ENCODE data around the gene HTRA3.
A peak's percentile ranks its signal among the peaks of the same experiment; 100 is the strongest.
"Not testable (repeated sequence)": the region's sequence is repeated elsewhere in the genome, so short reads cannot be mapped to it uniquely, and the experiment has no call there.

HTRA3 gene

DNA sequence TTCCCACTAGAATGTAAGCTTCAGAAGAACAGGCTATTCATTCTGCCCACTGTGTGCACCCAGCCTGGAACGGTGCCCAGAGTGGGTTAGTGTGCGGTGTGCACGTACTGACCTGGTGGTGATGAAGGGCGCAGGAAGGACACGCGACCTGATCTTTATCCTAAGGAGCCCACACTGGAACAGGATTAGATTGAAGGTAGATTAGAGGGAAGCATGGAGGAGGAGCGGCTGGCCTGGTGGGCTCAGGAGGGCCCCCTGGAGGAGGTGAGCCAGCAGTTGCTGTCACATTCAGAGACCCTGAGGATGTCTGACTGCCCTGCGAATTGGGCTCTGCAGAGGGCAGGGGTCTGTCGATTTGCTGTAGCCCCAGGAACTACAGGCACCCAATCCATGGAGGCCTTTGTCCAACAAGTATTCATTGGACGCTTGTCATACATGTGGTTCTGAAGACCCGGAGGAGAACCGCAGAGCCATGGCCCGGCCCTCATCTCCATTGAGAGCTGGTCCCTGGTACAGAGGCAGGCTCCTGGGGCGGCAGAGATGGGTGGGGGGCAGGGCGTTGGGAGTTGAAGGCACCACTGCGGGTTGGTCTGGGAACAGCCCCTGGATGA lies 73.2 kb downstream of the HTRA3 start:
- DNase-seq (ENCODE audit: low read depth, low spot score), result no peak

DNA sequence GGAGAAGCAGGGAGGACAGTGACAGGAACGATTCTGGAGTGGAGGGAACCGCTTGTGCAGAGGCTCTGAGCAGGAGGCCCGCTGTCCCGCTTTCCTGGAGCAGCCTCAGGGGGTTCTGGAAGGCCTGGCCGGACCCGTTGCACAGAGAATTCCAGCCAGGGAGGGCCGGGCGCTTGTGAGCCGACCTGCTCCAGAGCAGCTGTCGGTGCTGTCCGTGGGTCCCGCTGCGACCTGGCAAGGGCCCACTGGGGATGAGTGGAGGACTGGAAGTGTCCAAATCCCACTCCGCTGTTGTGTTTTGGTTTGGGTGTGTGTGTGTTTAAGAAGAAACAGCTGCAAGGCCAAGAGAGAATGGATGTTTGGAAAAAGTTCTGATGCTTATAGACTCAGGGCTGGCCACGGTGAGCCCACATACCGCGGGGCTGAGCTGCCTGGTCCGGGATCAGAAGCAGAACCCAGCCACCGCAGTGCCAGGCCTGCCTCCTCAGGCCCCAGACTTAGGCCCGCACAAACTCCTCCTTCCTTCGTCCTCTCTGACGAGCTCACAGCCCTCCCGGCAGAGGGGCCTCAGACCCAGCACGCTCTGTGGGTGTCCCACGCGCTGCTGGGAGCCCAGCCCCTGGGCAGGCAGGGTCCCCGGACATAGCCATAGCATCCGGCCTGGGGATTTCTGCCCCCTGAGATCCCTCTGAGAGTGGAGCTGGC lies 73.9 kb downstream of the HTRA3 start:
- no peak for DNase-seq (ENCODE audit: low read depth, low spot score)

DNA sequence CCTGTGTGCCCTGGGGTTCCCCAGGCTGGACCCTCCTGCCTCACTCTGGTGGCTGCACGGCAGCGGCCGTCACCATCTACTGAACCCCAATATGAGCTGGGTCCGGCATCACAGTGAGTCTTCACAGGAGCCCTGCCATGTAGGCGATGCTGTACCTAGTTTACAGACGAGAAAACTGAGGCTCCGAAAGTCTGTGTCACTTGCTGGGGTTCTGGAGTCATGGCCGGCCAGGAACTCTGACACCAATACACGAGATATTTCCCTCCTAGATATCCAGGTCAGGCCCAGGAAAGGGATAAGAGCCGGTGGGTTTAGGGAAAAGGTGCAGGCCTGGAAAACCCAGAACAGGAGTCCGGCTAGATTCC lies 74.4 kb downstream of the HTRA3 start:
- DNase-seq (ENCODE audit: low read depth, low spot score), result no peak

DNA sequence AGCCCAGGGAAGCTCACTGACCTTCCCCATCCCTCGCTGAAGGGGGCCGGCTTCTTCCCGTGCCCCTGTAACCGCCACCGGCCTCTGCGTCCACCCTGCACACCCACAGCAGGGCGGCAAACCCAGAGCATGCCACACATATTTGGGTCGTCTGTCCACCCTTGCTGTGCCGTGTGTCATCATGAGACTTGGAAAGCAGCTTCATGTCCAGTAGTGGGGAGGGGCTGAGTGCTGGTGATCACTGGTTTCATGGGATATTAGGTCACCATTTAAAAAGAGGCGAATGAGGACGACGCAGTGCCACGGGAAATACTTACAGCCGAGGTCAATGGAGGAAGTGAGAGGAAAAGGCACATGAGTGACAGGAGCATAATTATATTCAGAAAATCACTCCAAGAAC lies 74.8 kb downstream of the HTRA3 start:
- DNase-seq (ENCODE audit: low read depth, low spot score), result no peak

DNA sequence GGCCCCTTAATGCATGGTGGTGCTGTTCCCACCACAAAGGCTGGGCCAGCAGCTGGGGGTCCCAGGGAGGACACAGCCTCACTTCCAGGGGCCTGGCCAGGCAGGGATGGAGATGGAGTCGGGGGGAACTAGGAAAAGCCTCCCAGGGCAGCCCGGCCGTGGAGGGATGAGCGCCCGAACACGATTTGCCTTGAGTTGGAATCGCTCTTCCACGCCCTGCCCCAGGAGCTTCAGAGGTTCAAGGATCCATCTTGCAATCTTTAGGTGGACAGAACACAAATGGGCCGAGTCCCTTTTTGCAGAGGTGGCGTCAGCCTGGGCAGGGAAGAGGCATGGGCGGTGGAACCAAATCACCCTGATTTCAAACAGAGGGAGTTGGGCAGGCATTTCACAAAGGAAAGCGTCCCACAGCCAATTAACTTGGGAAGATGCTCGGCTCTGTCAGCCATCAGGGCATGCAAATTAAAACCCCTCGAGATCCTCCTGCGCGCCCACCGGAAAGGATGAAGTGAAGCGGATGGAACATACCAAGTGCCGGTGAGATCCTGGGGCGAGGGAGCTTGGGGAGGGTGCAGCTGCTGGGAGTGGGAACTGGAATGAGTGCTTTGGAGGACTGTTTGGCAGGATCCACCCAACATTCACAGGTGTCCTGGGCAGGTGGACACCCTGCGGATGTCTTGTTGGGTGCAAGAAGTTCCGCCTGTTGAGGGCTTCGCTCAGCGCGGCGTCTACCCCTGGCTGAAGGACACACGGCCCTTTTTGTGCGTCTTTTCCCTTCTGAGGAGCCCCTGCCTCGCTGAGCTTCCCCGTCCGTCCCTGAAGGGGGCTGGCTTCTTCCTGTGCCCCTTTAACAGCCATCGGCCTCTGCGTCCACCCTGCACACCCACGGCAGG lies 75.7 kb downstream of the HTRA3 start:
- DNase-seq (ENCODE audit: low read depth, low spot score), result no peak

DNA sequence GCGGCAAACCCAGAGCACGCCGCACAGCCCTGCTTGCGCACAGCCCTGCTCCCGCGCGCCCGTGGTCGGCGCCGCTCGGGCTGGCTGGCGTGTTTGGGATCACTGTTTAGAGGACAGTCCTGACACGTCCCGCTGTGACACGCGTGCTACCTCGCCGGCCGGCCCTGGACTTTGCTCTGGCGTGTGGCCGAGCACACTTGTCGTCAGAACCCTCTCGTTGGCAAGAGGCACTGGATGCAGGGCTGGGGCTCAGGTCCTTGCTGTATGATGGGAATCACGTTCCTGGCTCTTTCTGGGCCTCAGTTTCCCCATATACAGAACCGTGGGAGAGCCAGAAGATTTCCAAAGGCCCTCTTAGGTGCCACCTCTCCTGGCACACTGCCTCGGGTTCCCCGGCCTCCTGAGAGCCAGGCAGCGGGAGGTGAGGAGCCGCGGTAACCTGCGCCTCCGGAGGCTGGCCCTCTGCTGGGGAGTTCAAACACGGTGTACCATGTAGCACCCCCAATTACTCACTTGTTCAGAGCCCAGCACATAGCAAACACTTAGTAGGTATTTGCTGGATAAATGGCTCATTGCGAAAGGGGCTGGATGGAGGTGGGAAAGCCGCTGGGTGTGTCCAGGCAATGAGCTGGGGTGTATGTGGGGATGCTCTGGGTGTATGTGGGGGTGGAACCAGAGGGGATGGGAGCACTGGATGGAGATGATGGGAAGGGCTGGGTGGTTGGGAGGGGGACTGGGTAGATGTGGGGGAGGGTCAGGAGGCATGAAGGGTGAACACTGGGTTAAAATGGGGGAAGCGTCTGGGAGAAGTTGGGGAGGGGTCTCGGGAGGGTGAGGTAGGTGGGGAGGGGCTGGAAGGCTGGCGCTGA lies 76.6 kb downstream of the HTRA3 start:
- no peak for DNase-seq (ENCODE audit: low read depth, low spot score)

- no peak for DNase-seq (ENCODE audit: low read depth, low spot score)
Observed at GRCh38 chr4:8346838-8347605, 77.5 kb downstream of the HTRA3 start.

GRCh38 chr4:8347660-8348059 lies 78.1 kb downstream of the HTRA3 start:
- no peak for DNase-seq (ENCODE audit: low read depth, low spot score)

GRCh38 chr4:8348071-8348470 lies 78.5 kb downstream of the HTRA3 start:
- no peak for DNase-seq (ENCODE audit: low read depth, low spot score)

GRCh38 chr4:8349236-8349635 lies 79.7 kb downstream of the HTRA3 start:
- not testable (repeated sequence) for DNase-seq (ENCODE audit: low read depth, low spot score)

GRCh38 chr4:8349664-8350236 lies 80.2 kb downstream of the HTRA3 start:
- no peak for DNase-seq (ENCODE audit: low read depth, low spot score)

GRCh38 chr4:8350352-8350751 lies 80.8 kb downstream of the HTRA3 start:
- no peak for DNase-seq (ENCODE audit: low read depth, low spot score)

DNA sequence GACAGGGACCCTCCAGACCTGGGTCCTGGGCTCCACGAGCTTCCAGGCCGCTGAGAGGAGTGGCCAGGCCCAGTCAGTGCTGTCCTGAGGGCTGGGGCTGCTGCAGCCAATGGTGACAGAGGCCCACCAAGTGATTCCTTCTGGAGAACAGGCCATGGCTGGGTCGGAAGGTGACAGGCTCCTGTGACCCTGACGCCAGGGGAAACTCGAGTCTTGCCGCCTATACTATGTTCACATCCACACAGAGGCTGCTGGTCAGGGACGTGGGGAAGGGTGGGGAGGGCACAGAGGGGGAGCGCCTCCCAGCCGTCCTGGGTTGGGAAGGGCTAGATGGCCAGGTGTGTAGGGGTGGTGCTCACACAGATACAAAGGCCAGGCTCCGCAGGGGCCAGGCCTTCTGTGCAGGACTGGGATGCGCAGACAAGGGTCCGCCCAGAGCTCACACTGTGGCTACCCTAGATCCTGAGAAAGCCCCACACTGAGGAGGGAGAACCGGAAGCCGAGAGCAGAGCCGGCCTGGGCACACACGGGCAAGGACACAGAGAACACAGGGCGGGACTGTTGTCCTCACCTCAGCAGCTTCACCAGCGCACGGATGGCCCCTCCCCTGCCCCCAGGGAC lies 81.4 kb downstream of the HTRA3 start:
- no peak for DNase-seq (ENCODE audit: low read depth, low spot score)

GRCh38 chr4:8351931-8352367 lies 82.4 kb downstream of the HTRA3 start:
- DNase-seq (ENCODE audit: low read depth, low spot score), result peak; percentile 57

- DNase-seq (ENCODE audit: low read depth, low spot score), result no peak
Observed at GRCh38 chr4:8352368-8353157, 83.0 kb downstream of the HTRA3 start.

DNA sequence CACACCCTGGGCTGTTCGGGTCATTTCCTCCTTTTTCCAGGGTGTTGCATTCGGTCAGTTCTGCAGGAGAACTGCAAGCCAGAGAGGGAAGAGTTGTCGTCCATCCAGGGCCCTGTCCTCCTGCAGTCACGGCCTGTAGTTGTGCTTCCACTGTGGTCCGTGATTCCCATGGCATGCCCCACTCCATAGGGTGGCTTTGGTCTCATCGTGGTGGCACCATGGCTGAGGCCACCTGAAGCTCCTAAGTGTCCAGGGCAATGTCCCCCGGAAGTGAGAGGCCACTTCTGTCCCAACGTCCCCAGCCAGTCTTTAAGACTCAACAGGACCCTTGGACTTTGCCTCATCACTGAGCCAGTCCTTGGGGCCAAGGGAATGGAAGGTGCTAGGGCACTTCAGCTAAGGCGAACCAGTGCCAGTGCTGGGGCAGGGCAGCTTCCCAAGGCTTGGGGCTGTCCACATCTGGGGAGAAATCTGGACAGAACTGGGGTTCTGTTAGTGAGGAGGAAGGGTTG lies 83.7 kb downstream of the HTRA3 start:
- DNase-seq (ENCODE audit: low read depth, low spot score), result no peak

- DNase-seq (ENCODE audit: low read depth, low spot score), result no peak
Observed at GRCh38 chr4:8353912-8354453, 84.4 kb downstream of the HTRA3 start.

DNA sequence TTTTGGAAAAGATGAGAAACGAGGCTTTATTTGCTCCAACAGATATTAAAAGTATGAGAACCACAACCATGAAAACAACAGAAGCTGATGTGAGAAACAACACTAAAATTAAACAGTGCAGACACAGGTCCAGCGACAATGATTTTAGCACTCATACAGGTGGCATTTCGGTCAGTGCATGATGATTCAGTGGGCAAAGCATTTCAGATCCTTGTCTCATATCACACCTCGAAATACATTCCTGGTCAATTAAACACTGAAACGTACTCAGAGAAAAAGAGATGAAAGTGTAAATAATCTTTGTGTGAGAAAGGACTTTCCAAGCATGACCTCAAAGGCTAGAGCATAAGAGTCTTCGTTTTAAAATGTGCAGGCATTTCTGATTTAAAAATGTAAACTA lies 85.8 kb downstream of the HTRA3 start:
- no peak for DNase-seq (ENCODE audit: low read depth, low spot score)

Data from brain pericyte (primary cell).